CD4-positive, alpha-beta T cell (primary cell): ENCODE data around the gene SPINT4. TPM values are rescaled to one million over a fixed set of nuclear protein-coding genes. Genes with fewer than 3 reads are reported as not detected.
"Not testable (repeated sequence)": the region's sequence is repeated elsewhere in the genome, so short reads cannot be mapped to it uniquely, and the experiment has no call there.

Source experiments
- ATAC-seq: fragments of 200-7000 bp; cut with Tn5 transposase; one replicate; pipeline ENCODE4 v1.10.0; 2022; ENCODE audit warnings: mild to moderate bottlenecking; ENCODE audit not compliant: poor library complexity
- CTCF ChIA-PET: fragments of 350-600 bp; sonication (Branson Sonifier 250); formaldehyde crosslinking; loops from one replicate; lab custom pipeline; 2021; ENCODE audit warnings: antibody characterized with exemption, inconsistent platforms; lab: Charles Lee
- POLR2A ChIA-PET: fragments of 350-600 bp; sonication (Branson Sonifier 250); formaldehyde crosslinking; loops from one replicate; lab custom pipeline; 2021; ENCODE audit warnings: antibody characterized with exemption, inconsistent platforms; lab: Charles Lee
- DNase-seq, 14 experiments: peaks; one replicate each; pipeline ENCODE4 v3.0.0-alpha.2; 2013 to 2020; ENCODE audit warnings: mixed read lengths in 2 of 14
- H3K27ac ChIP-seq, 2 donors: one replicate each; pipeline versions ENCODE4 v1.5.1 to v1.7.0; 2013; ENCODE audit warnings: low read length in 2 of 2, low read depth in 1 of 2, mild to moderate bottlenecking in 1 of 2
- H3K27me3 ChIP-seq, 2 experiments: 1 replicate in 1 of 2; 2 replicates in 1 of 2; pipeline versions ENCODE4 v1.6.1 to v1.7.0; 2013; ENCODE audit warnings: low read length in 2 of 2, control low read depth in 1 of 2, mild to moderate bottlenecking in 1 of 2, moderate library complexity in 1 of 2; ENCODE audit not compliant: insufficient read depth in 2 of 2, control insufficient read depth in 1 of 2
- H3K36me3 ChIP-seq: one replicate; pipeline ENCODE4 v1.6.1; 2013; ENCODE audit warnings: low read length, control low read depth; ENCODE audit not compliant: insufficient read depth
- H3K4me1 ChIP-seq: one replicate; pipeline ENCODE4 v1.6.1; 2013; ENCODE audit warnings: low read length, control low read depth; ENCODE audit not compliant: insufficient read depth
- H3K4me3 ChIP-seq: one replicate; pipeline ENCODE4 v1.5.1; 2013; ENCODE audit warnings: mild to moderate bottlenecking, low read length, moderate library complexity
- H3K9me3 ChIP-seq, 2 experiments: 1 replicate in 1 of 2; 2 replicates in 1 of 2; pipeline versions ENCODE4 v1.6.1 to v1.7.0; 2013; ENCODE audit warnings: low read length in 2 of 2, mild to moderate bottlenecking in 2 of 2, control low read depth in 1 of 2, moderate library complexity in 1 of 2; ENCODE audit not compliant: control insufficient read depth in 1 of 2, insufficient read depth in 1 of 2
- H3K27ac Mint-ChIP-seq: one replicate; pipeline ENCODE4 v1.8.0; 2020; ENCODE audit warnings: mixed read lengths
- H3K27me3 Mint-ChIP-seq: one replicate; pipeline ENCODE4 v1.8.0; 2021; ENCODE audit warnings: mixed read lengths
- H3K36me3 Mint-ChIP-seq: one replicate; pipeline ENCODE4 v1.8.0; 2021; ENCODE audit warnings: low read depth, mixed read lengths
- H3K4me1 Mint-ChIP-seq: one replicate; pipeline ENCODE4 v1.8.0; 2021; ENCODE audit warnings: low read depth, mixed read lengths
- H3K4me3 Mint-ChIP-seq: one replicate; pipeline ENCODE4 v1.8.0; 2020; ENCODE audit warnings: mild to moderate bottlenecking, mixed read lengths
- H3K9me3 Mint-ChIP-seq: one replicate; pipeline ENCODE4 v1.8.0; 2020; ENCODE audit warnings: mixed read lengths
- CTCF ChIP-seq: fragments of 200-600 bp; IDR thresholded peaks from one replicate; pipeline ENCODE4 v1.8.0; 2022; ENCODE audit warnings: antibody characterized with exemption, mild to moderate bottlenecking
- intact Hi-C, 2 experiments: fragments of 100-400 bp; cut with DNase I in 1 of 2; cut with micrococcal nuclease in 1 of 2; formaldehyde crosslinking; loops; one replicate each; pipeline versions ENCODE4 v1.15.1 to v1.9.0; 2023 to 2025; cut with DNase I, micrococcal nuclease
- total RNA-seq, 174 experiments: library from RNA in 2 of 174; stranded (reverse) in 2 of 174; gene quantifications; one replicate each; pipeline ENCODE4 v1.2.3 and lab custom pipeline; 2021 to 2026

SPINT4 gene
- total RNA-seq, 2 experiments from 2014 or later = not detected

- intact Hi-C loops = no loop called here
These were observed 20.3 kb upstream of the SPINT4 start, which contains the start of gene WFDC13 for GRCh38 chr20:45701873-45702272. Gene WFDC13 (plus strand): TSS chr20:45702038. CDS start chr20:45702124, 86 bp downstream.

GRCh38 chr20:45704969-45705637 lies 17.0 kb upstream of the SPINT4 start, which contains the start of gene WFDC10B:
Gene WFDC10B (minus strand): TSS chr20:45705019. CDS start chr20:45685992, 19,027 bp downstream.
- intact Hi-C loops = no loop called here

More at GRCh38 chr20:45701873-45702272, 20.3 kb upstream of the SPINT4 start, which contains the start of gene WFDC13:
- Histone ChIP-seq H3K4me1 (no peaks in the 10 kb centered on the region), H3K36me3 (no peaks in the 10 kb centered on the region), H3K27ac (no peak within 1 kb of the TSS), H3K9me3 (no peaks in the 10 kb centered on the region), H3K27me3 (peaks cover 5 to 9% of the 10 kb centered on the region in 2 experiments), H3K4me3 (no peak within 1 kb of the TSS)
- Mint-ChIP-seq H3K36me3 (no peaks in the 10 kb centered on the region), H3K9me3 (no peaks in the 10 kb centered on the region), H3K27ac (no peak within 1 kb of the TSS), H3K4me3 (no peak within 1 kb of the TSS), H3K4me1 (no peaks in the 10 kb centered on the region), H3K27me3 (peaks cover 41% of the 10 kb centered on the region)
- TF ChIP-seq CTCF = no peak
- DNase-seq (no peak), ATAC-seq (no peak)
- ChIA-PET CTCF (no interaction called here), POLR2A (no interaction called here)

GRCh38 chr20:45716141-45716688 lies 5.9 kb upstream of the SPINT4 start:
- H3K4me1 ChIP-seq, H3K27ac Mint-ChIP-seq, H3K4me1 Mint-ChIP-seq, H3K27me3 ChIP-seq, intact Hi-C loops, H3K36me3 ChIP-seq, CTCF ChIA-PET, POLR2A ChIA-PET, H3K4me3 Mint-ChIP-seq, H3K9me3 Mint-ChIP-seq, H3K27ac ChIP-seq, ATAC-seq, H3K4me3 ChIP-seq, H3K9me3 ChIP-seq, DNase-seq, H3K36me3 Mint-ChIP-seq: not testable (repeated sequence)
- H3K27me3 Mint-ChIP-seq = peaks cover 25% of the 10 kb centered on the region

More at GRCh38 chr20:45704969-45705637, 17.0 kb upstream of the SPINT4 start, which contains the start of gene WFDC10B:
- H3K4me3 ChIP-seq = no peak within 1 kb of the TSS
- H3K27me3 ChIP-seq = peaks cover 5 to 22% of the 10 kb centered on the region in 2 experiments
- Mint-ChIP-seq H3K9me3 (peaks cover 2% of the 10 kb centered on the region), H3K27me3 (peaks cover 56% of the 10 kb centered on the region), H3K4me1 (no peaks in the 10 kb centered on the region), H3K36me3 (no peaks in the 10 kb centered on the region), H3K27ac (no peak within 1 kb of the TSS), H3K4me3 (no peak within 1 kb of the TSS)
- H3K27ac ChIP-seq = no peak within 1 kb of the TSS
- POLR2A ChIA-PET = no interaction called here
- ATAC-seq (no peak), DNase-seq (no peak)
- H3K36me3 ChIP-seq = no peaks in the 10 kb centered on the region
- no peaks in the 10 kb centered on the region for H3K9me3 ChIP-seq
- CTCF ChIA-PET = no interaction called here
- H3K4me1 ChIP-seq = no peaks in the 10 kb centered on the region
- no peak for TF ChIP-seq CTCF
